Activated CD4-positive, alpha-beta T cell treated with anti-CD3 and anti-CD28 coated beads for 1 hour (primary cell): ENCODE measurements around the gene LHX4.

ENCODE experiments used
- DNase-seq: peaks from one replicate; pipeline ENCODE4 v3.0.0-alpha.2; 2020

LHX4 gene

GRCh38 chr1:180228648-180229482 lies 1.2 kb upstream of the LHX4 start:
- no peak for DNase-seq

- DNase-seq, result no peak
Measured at GRCh38 chr1:180230416-180230790, 339 bp downstream of the LHX4 start.

DNA sequence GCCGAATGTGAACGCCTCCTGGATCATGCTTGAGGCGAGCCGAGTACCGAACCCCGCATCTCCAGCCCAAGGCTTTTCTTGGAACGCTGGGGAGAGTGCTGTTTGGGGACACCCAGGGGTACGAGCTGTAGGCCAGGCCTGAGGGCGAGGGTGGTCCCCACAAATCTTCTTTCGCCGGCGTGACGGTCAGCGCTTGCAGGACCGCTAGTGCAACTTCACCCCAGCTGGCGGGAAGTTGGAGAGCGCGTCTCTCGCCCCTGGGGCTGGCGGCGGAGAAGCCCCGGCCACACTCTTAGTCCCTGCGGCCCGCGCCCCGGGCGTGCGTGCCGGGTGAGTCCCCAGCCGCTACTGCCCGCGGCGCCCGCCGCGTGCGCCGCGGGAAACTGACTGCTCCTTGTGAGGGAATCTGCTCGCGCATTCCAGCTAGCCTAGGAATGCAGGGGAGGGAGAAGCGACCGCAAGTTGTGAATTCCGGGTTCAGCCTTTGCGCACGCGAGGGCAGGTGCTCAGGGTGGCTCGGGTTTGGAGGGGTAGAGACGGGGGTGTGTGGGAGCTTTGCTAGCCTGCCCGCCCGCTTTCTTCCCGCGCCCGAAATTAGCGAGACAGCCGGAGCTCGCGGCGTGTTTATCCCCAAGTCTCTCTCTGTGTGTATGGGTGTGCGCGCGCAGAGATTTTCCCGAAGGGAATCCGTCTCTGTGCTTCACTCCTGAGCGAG lies 884 bp downstream of the LHX4 start:
- no peak for DNase-seq

- DNase-seq, result no peak
Measured at GRCh38 chr1:180231506-180231921, 1.4 kb downstream of the LHX4 start.

DNA sequence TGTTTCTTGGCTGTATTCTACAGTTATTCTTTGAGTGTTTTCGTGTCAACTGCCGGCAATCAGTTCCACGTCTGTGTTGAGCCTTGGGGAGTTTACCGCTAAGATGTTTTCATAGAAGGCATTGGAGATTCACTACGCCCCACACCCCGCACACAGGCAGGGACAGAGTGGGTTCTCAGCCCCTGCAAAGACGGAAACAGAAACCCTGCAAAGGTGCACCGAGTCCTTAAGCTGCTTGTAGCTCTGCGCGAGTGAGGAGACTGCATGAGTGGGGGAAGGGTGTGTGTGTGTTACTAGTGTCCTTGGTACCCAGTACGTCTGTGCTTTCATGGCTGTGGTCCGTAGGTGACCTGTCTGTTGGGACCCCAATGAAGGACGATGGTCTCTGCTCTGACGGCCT lies 1.9 kb downstream of the LHX4 start:
- no peak for DNase-seq

DNA sequence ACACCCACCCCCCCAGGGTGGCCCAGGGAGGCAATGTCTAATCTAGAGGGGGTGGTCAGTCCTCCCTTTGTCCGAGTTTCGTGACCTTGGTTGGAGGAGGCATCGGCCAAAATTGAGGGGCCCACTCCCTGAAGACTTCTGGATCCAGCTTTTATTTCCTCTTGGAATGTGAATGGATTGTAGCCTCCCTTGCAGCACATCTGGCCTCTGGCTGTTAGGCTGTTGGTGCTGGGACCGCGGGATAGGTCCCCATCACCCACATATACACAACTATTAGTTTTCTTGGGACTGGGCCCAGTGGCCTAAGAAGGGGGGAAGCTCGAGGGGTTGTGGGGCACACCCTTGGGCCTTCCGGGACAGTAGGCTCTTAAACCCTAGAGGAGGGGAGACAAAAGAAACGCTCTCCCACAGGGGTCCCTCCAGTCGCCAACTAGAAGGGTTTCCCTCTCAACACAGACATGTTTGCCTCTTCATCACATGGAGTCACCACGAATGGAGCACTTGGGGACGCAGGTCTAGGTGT lies 2.5 kb downstream of the LHX4 start:
- no peak for DNase-seq

- no peak for DNase-seq
Measured at GRCh38 chr1:180233191-180234011, 3.3 kb downstream of the LHX4 start.

GRCh38 chr1:180234369-180235076 lies 4.5 kb downstream of the LHX4 start:
- DNase-seq, result no peak

DNA sequence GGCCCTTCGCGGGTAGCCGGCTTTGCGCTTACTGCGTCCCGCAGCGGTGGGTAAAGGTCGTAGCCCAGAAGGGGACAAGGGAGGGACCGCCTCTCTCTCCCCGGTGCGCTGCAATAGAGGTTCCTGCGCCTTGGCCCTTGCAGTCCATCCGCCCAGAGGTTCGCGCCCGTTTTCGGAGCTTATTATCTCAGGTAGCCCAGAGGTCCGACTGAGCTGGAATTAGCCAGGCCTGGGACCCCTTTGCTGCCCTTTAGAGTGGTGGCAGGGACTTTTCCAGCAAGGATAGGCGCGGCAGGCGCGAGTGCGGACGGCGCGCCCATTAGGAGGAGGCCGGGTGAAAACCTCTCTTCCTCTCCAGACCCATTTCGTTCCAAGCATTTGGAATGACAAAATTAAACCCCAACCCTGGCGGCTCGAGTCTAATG lies 5.0 kb downstream of the LHX4 start:
- no peak for DNase-seq

DNA sequence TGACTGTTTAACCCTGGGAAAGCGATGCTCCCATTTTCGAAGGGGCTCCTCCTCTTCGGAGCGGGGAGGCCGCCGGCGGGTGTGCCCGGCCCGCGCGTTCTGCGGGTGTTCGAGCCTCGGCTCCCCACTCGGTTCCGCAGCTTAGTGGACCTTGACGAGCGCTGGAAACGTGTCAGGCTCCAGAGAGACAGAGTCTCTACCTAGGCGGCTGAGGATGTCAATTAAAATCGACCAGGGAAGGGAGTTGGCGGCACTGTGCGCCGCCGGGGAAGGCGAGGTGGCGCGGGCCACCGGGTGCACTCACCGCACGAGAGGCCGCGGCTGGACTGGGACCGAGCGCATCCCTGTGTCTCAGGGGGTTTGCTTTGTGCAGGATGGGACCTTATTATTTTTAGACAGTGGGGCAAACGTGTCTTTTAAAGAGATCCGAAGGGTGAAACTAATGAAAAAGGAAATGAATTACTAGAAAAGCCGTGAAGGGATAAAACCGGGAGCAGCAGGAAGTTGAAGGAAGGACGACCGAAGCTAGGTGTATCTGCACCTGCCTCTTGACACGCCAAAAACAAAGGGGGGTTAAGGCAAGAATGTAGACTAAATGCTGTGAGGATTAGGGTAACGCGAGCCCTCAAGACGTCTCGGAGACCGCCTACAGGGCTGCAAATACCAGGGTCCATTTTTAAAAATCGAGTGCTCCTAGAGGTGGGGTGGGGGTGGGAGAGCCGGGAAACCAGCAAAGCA lies 5.6 kb downstream of the LHX4 start:
- DNase-seq, result no peak

GRCh38 chr1:180236698-180237509 lies 6.8 kb downstream of the LHX4 start:
- DNase-seq, result no peak

- DNase-seq, result no peak
Measured at GRCh38 chr1:180237869-180238476, 7.9 kb downstream of the LHX4 start.

GRCh38 chr1:180238675-180239074 lies 8.6 kb downstream of the LHX4 start:
- no peak for DNase-seq

DNA sequence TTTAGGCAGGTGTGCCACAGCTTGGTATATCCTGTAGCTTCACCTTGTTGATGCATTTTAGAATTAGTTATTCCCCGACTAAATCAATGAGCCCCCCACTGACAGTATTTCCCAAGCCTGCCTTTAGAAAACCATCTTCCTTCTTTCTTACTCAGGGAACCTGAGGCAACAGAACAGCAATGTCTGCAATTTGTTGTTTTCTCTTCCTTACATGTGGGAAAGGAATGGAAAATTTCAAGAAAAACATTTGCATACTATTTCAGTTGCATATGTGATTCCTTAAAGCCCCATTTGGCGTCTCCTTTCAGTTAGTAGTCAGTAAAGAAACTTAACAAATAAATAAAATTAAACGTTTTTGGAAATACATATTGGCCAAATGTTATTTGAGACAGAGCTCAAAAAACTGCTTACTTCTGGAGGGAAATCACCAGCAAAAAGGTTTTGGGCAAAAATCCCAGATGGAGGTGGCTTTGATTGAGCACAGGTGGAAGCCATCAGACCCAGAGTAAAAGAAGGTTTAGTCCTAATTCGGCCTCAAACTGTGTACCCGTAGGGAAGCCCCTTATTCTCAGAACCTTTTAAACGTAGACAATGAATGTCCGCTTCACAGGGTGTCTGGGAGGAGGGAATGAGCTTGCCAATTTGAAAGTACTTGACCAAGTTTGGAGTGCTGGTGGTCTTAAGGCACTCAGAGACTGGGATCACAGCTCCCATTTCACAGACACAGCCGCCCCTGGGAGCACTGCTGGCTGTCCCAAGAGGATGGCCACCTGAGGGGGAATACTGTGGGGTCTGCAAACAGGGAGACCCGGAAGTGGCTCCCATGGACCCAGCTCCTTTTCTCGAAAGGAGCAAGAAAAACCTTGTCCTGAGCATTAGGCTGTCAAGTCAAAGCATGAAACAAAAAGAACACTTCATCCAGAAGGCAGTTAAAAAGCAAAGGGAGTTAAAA lies 9.4 kb downstream of the LHX4 start:
- no peak for DNase-seq

GRCh38 chr1:180241716-180242544 lies 11.9 kb downstream of the LHX4 start:
- no peak for DNase-seq

- DNase-seq, result no peak
Measured at GRCh38 chr1:180243517-180244221, 13.6 kb downstream of the LHX4 start.

DNA sequence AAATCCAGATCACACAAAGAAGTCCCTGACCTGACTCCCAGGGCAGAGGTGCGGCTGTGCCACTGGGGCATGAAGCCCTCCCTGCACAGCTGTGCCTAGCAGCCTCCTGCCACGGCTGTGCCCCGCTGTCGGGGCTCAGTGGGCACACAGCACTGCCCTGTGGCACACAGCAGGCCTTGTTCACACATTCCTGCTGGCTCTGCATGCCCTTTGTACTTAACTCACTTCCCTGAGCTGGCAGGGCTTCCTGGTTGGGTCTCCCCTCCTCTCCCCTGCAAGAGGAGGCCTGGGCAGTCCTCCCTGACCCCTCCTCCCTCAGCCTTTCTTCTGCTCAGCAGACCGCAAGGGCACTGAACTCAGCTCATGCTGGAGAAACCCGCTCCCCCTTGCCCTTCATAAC lies 14.8 kb downstream of the LHX4 start:
- no peak for DNase-seq

DNA sequence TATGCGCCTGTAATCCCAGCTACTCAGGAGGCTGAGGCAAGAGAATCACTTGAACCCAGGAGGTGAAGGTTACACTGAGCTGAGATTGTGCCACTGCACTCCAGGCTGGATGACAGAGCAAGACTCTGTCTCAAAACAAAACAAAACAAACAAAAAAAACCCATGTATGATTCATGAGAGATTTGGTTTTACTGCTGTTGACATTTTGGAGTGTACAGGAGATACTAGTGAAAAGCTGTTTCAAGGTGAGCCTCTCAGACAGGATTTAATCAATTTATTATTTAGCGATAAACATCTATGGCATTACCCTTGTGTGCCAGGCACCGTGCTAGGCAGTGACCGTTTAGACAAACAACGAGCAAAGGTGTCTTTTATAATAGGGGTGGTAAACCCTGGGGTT lies 16.5 kb downstream of the LHX4 start:
- DNase-seq, result no peak
